Measurements from ENCODE around the gene CHN2.
"Not testable (repeated sequence)": the region's sequence is repeated elsewhere in the genome, so short reads cannot be mapped to it uniquely, and the experiment has no call there.

CHN2 gene

DNA sequence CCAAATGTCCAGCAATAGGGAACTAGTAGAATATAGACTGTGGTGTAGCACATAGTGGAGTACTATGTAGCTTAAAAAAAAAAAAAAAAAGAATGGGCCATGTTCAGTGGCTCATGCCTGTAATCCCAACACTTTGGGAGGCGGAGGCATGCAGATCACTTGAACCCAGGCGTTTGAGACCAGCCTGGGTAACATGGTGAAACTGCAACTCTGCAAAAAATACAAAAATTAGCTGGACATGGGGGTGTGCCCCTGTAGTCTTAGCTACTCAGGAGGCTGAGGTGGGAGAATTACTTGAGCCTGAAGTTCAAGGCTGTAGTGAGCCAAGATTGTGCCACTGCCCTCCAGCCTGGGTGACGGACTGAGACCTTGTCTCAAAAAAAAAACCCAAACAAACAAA lies 64.4 kb downstream of the CHN2 start:
- POLR2A ChIA-PET, result no interaction called here
- no peak for TF ChIP-seq NFRKB (IDR thresholded peaks at IDR 0.05)
- no peak for TF ChIP-seq BHLHE40 (IDR thresholded peaks at IDR 0.05; ENCODE audit: borderline replicate concordance)
- TF ChIP-seq SP1 (IDR thresholded peaks at IDR 0.05), result no peak
- CTCF ChIA-PET, result interaction anchor here (0.6 kb wide), 1 partner anchor 883 kb away, joined by 4 read pairs; no protein-coding TSS in a partner anchor
- DNase-seq (ENCODE audit: extremely low spot score), result no peak

DNA sequence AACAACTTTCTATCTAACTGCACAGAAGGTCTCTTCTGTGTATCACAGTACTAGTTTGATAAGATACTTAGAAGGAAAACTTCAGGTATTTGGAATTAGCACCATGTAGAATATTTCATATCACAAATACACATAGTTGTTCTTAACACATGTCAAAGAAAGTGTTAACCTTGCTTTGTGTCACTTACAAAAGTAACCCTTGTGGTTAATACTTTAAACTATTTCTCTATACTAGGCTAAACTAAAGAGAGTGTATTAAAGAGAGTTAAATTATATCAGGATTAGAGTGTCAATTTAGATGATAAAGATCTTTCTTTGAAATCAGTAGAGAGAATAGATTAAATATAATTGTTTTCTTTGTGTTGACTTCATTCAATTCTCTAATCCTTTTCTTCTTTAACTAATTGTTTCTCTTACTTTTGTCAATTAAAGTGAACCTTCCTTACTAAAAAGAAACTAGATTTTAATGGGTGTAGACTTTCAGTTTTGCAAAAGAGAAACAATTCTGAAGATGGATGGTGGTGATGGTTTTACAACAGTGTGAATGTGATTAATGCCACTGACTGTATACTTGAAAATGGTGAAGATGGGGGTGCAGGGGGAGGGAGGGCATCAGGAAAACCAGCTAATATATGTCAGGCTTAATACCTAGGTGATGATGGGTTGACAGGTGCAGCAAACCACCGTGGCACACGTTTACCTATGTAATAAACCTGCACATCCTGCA lies 67.8 kb downstream of the CHN2 start:
- ChIA-PET POLR2A (no interaction called here), CTCF (no interaction called here)
- no peak for DNase-seq (ENCODE audit: extremely low spot score)
- TF ChIP-seq, protein P1, sequence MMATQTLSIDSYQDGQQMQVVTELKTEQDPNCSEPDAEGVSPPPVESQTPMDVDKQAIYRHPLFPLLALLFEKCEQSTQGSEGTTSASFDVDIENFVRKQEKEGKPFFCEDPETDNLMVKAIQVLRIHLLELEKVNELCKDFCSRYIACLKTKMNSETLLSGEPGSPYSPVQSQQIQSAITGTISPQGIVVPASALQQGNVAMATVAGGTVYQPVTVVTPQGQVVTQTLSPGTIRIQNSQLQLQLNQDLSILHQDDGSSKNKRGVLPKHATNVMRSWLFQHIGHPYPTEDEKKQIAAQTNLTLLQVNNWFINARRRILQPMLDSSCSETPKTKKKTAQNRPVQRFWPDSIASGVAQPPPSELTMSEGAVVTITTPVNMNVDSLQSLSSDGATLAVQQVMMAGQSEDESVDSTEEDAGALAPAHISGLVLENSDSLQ (IDR thresholded peaks at IDR 0.05), result no peak
- TF ChIP-seq ELF4 (IDR thresholded peaks at IDR 0.05) (no peak), SUZ12 (IDR thresholded peaks at IDR 0.05) (no peak), ARNT (IDR thresholded peaks at IDR 0.05) (no peak), NFRKB (IDR thresholded peaks at IDR 0.05) (no peak), FOXK2 (IDR thresholded peaks at IDR 0.05) (no peak)

DNA sequence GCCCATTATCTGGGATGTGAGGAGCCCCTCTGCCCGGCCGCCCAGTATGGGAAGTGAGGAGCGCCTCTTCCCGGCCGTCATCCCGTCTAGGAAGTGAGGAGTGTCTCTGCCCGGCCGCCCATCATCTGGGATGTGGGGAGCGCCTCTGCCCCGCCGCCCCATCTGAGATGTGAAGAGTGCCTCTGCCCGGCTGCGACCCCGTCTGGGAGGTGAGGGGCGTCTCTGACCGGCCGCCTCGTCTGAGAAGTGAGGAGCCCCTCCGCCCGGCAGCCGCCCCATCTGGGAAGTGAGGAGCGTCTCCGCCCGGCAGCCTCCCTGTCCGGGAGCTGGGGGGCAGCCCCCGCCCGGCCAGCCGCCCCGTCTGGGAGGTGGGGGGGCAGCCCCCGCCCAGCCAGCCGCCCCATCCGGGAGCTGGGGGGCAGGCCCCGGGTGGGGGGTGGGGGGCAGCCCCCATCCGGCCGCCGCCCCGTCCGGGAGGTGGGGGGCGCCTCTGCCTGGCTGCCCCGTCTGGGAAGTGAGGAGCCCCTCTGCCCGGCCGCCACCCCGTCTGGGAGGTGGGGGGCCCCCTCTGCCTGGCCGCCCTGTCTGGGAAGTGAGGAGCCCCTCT lies 69.1 kb downstream of the CHN2 start:
- DNase-seq (ENCODE audit: extremely low spot score); POLR2A ChIA-PET; CTCF ChIA-PET: not testable (repeated sequence)

DNA sequence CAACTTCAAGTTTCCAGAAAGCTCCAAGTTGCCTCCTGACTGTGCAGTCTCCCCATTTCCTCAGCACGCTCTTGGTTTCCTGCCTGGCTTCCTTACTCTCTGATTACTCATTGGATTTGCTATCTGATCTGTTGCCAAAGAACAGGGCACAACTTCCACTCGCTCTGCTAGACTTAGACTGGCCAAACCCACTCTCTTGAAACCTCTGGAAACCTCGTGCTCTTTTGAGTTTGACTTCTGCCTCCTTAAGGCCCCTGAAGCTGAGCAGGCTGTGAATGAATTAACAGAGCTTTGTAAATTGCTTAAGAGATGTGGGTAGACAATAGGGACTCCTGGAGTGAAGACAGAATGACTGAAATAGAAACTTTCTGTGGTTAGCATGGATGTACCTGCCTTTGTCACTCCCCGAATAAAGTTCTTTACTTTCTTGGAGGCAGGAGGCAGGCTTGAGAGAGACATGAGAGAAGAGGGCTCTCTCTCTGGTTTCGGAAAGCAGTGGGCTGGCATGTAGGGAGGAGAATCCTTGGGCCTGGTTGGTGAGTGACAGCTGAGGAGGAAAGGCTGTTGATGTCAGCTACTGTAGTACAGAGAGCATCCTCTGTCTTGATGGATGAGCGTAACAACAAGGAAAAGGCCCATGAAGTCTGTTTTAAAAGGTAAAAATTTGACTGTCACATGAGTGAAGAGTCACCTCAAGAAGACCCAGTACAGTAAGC lies 70.8 kb downstream of the CHN2 start:
- CTCF ChIA-PET, result no interaction called here
- POLR2A ChIA-PET, result no interaction called here
- DNase-seq (ENCODE audit: extremely low spot score), result no peak
- TF ChIP-seq FOXM1 (IDR thresholded peaks at IDR 0.05; ENCODE audit: borderline replicate concordance), result no peak

DNA sequence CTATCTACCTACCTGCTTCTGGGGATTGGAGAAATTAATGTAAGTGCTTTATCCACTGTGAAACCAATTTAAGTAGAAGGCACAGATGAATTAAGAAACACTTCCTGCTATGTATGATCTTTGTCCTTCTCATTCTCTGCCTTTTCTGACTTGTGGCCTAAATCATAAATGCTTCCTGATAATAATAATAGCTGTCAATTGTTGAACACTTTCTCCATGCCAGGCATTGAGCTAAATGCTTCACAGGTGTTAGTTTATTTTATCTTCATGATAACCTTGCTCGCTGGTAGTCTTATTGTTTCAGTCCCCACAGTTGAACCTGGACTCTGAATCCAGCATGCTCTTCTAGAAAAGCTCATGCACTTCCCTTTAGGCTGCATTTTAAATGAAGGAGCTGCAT lies 75.4 kb downstream of the CHN2 start:
- DNase-seq (ENCODE audit: extremely low spot score), result no peak
- ChIA-PET POLR2A (no interaction called here), CTCF (no interaction called here)
- TF ChIP-seq ELF4 (IDR thresholded peaks at IDR 0.05), result no peak
- no peak for TF ChIP-seq LEF1 (IDR thresholded peaks at IDR 0.05; ENCODE audit: borderline replicate concordance)
- TF ChIP-seq SP1 (IDR thresholded peaks at IDR 0.05), result no peak
- TF ChIP-seq FOXK2 (IDR thresholded peaks at IDR 0.05), result no peak
- no peak for TF ChIP-seq L3MBTL2 (conservative IDR thresholded peaks at IDR 0.05)

DNA sequence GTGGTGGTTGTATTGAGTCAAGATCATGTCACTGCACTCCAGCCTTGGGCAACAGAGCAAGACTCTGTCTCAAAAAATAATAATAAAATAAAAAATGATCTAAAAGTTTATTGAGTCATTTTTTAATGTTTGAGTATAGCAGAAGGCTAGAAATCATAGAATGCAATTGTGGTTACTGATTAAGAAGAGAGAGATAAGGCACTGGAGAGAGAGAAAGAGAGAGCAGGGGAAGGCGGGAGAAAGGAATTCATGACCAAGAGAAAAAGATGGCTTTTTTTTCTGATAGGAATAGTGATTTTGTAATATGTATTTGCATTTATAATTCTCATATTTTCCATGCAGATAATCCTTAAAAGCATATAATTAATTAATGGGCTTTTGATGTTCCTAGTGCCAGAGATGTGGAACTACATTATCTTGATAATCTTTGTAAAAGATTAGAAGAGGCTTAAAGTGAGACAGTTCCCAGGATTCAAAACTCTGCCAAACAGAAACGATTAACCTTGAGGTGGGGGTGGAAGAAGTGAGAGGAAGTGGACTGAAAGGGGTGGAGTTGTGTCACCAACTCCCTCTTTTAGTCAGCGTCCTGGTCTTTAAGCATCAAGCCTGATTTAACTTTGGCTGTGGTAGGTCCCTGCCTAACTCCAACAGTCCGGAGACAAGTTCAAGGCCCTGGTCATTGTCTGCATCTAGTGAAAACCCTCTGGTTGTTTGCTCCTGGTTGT lies 76.2 kb downstream of the CHN2 start:
- TF ChIP-seq CTBP1 (IDR thresholded peaks at IDR 0.05; ENCODE audit: borderline replicate concordance), result no peak
- no peak for TF ChIP-seq SP1 (IDR thresholded peaks at IDR 0.05)
- no peak for TF ChIP-seq FOXA1 (IDR thresholded peaks at IDR 0.05)
- no peak for TF ChIP-seq FOXM1 (IDR thresholded peaks at IDR 0.05; ENCODE audit: borderline replicate concordance)
- no peak for TF ChIP-seq BHLHE40 (IDR thresholded peaks at IDR 0.05; ENCODE audit: borderline replicate concordance)
- no peak for TF ChIP-seq LEF1 (IDR thresholded peaks at IDR 0.05; ENCODE audit: borderline replicate concordance)
- no peak for TF ChIP-seq SUZ12 (IDR thresholded peaks at IDR 0.05)
- no peak for TF ChIP-seq FOXK2 (IDR thresholded peaks at IDR 0.05)
- TF ChIP-seq NFRKB (IDR thresholded peaks at IDR 0.05), result no peak
- TF ChIP-seq ELF4 (IDR thresholded peaks at IDR 0.05), result no peak
- TF ChIP-seq L3MBTL2 (conservative IDR thresholded peaks at IDR 0.05), result no peak
- TF ChIP-seq HDGF (IDR thresholded peaks at IDR 0.05; ENCODE audit: borderline replicate concordance), result no peak
- TF ChIP-seq, protein P1 (IDR thresholded peaks at IDR 0.05), result no peak
- TF ChIP-seq ARNT (IDR thresholded peaks at IDR 0.05), result no peak
- ChIA-PET CTCF (no interaction called here), POLR2A (no interaction called here)
- DNase-seq (ENCODE audit: extremely low spot score), result no peak

DNA sequence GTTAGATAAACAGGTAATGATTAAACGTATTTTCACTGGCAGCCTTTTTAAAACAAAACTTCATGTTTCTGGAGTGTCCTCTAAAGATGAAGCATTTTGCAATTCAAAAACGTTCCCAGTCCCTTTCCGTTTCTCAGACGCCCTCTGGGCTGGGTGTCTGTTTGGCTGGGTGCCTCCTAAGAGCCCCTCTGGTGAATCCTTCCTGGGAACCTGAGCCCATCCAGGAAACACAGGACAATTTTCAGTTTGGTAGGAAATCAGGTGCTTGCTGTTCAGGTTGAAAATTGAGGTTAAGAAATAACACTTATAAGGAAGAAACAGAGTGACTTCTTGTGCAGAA lies 76.7 kb downstream of the CHN2 start:
- no peak for DNase-seq (ENCODE audit: extremely low spot score)
- ChIA-PET CTCF (no interaction called here), POLR2A (no interaction called here)
- TF ChIP-seq ELF4 (IDR thresholded peaks at IDR 0.05) (no peak), L3MBTL2 (conservative IDR thresholded peaks at IDR 0.05) (no peak), ZNF384 (IDR thresholded peaks at IDR 0.05) (no peak), SP1 (IDR thresholded peaks at IDR 0.05) (no peak), NFRKB (IDR thresholded peaks at IDR 0.05) (no peak), LEF1 (IDR thresholded peaks at IDR 0.05; ENCODE audit: borderline replicate concordance) (no peak), TARDBP (IDR thresholded peaks at IDR 0.05) (no peak), FOXM1 (IDR thresholded peaks at IDR 0.05; ENCODE audit: borderline replicate concordance) (no peak), FOXK2 (IDR thresholded peaks at IDR 0.05) (no peak)
- TF ChIP-seq, protein P1 (IDR thresholded peaks at IDR 0.05), result no peak
